Thoracic aorta (tissue), 2 donors: ENCODE measurements around the gene ATP2C1. TPM values are rescaled to one million over a fixed set of nuclear protein-coding genes. Genes with fewer than 3 reads are reported as not detected.

ENCODE experiments used
- ATAC-seq: fragments of 150-250 bp; one replicate; pipeline ENCODE4 v1.8.0; 2017; ENCODE audit warnings: low read depth; ENCODE audit not compliant: insufficient number of reproducible peaks, low FRiP score
- DNase-seq: peaks from one replicate; pipeline ENCODE4 v3.0.0-alpha.2; 2020; ENCODE audit warnings: low spot score
- H3K27ac ChIP-seq, 2 donors: fragments of 200-600 bp; sonication (generic); 1 replicate in 1 of 2; 2 replicates in 1 of 2; pipeline ENCODE4 v1.5.1; 2016; ENCODE audit warnings: mild to moderate bottlenecking in 2 of 2, moderate library complexity in 2 of 2
- H3K27me3 ChIP-seq: fragments of 200-600 bp; sonication (generic); replicated peaks from 2 replicates; pipeline ENCODE4 v1.6.0; 2016; ENCODE audit warnings: mild to moderate bottlenecking; ENCODE audit not compliant: insufficient read depth
- H3K36me3 ChIP-seq: fragments of 200-600 bp; sonication (generic); one replicate; pipeline ENCODE4 v1.5.1; 2016
- H3K4me1 ChIP-seq, 2 donors: fragments of 200-600 bp; sonication (generic); 1 replicate in 1 of 2; 2 replicates in 1 of 2; pipeline versions ENCODE4 v1.5.1 to v1.6.0; 2016; ENCODE audit warnings: low read depth in 2 of 2, mild to moderate bottlenecking in 1 of 2; ENCODE audit not compliant: control insufficient read depth in 1 of 2
- H3K4me3 ChIP-seq: fragments of 200-600 bp; sonication (generic); 2 replicates; pipeline ENCODE4 v1.5.1; 2016; ENCODE audit warnings: mild to moderate bottlenecking
- H3K9me3 ChIP-seq: fragments of 200-600 bp; sonication (generic); 2 replicates; pipeline ENCODE4 v1.5.1; 2016
- total RNA-seq, 2 donors: library from RNA; depleted of rRNA; stranded (reverse); fragments of >200 nt; gene quantifications; one replicate each; pipeline versions ENCODE4 v1.1.0 to v1.2.3, GENCODE V29; 2016
- TF ChIP-seq, protein P1 (sequence below): fragments of 200-600 bp; sonication (generic); IDR thresholded peaks from one replicate; pipeline ENCODE4 v1.5.1; 2019; ENCODE audit warnings: antibody characterized with exemption

Gene ATP2C1
- total RNA-seq, 2 donors from 2014 or later, result 51.1 to 53.1 TPM

GRCh38 chr3:130990282-130990681 lies 96.4 kb downstream of the ATP2C1 start:
- Histone ChIP-seq H3K27me3 (no peaks in the 10 kb centered on the region), H3K36me3 (peaks cover 3% of the 10 kb centered on the region), H3K4me3 (no peak overlapping the region), H3K9me3 (no peaks in the 10 kb centered on the region), H3K27ac (no peak overlapping the region), H3K4me1 (no peaks in the 10 kb centered on the region)
- ATAC-seq, result no peak
- no peak for DNase-seq
- TF ChIP-seq, protein P1, sequence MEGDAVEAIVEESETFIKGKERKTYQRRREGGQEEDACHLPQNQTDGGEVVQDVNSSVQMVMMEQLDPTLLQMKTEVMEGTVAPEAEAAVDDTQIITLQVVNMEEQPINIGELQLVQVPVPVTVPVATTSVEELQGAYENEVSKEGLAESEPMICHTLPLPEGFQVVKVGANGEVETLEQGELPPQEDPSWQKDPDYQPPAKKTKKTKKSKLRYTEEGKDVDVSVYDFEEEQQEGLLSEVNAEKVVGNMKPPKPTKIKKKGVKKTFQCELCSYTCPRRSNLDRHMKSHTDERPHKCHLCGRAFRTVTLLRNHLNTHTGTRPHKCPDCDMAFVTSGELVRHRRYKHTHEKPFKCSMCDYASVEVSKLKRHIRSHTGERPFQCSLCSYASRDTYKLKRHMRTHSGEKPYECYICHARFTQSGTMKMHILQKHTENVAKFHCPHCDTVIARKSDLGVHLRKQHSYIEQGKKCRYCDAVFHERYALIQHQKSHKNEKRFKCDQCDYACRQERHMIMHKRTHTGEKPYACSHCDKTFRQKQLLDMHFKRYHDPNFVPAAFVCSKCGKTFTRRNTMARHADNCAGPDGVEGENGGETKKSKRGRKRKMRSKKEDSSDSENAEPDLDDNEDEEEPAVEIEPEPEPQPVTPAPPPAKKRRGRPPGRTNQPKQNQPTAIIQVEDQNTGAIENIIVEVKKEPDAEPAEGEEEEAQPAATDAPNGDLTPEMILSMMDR, result no peak

GRCh38 chr3:130991126-130991525 lies 97.2 kb downstream of the ATP2C1 start:
- H3K9me3 ChIP-seq, result no peaks in the 10 kb centered on the region
- TF ChIP-seq, protein P1, result no peak
- H3K36me3 ChIP-seq, result peaks cover 3% of the 10 kb centered on the region
- no peaks in the 10 kb centered on the region for H3K27me3 ChIP-seq
- no peak overlapping the region for H3K27ac ChIP-seq
- H3K4me1 ChIP-seq, result no peaks in the 10 kb centered on the region
- H3K4me3 ChIP-seq, result no peak overlapping the region
- no peak for ATAC-seq
- DNase-seq, result no peak

DNA sequence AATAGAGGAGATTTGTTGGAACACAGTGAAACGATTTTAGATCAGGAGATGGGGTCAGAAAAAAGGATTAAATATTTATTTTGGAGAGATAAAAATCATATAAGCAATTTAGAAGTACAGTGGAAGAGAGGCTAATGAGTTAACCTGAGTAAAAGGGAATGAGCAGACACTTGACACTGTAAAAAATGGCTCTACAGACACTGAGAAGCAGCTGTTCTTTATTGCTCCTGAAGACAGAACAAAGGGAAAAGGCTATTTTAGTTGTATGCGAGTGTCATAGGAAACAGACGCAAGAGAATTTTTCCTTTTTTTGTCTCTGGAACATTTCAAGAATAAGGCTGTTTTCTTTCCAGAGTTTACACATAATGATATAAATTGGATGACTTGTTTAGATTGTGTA lies 98.5 kb downstream of the ATP2C1 start:
- H3K9me3 ChIP-seq, result no peaks in the 10 kb centered on the region
- DNase-seq (no peak), ATAC-seq (no peak)
- H3K27me3 ChIP-seq, result no peaks in the 10 kb centered on the region
- H3K27ac ChIP-seq, result no peak overlapping the region
- no peaks in the 10 kb centered on the region for H3K4me1 ChIP-seq
- peaks cover 3% of the 10 kb centered on the region for H3K36me3 ChIP-seq
- TF ChIP-seq, protein P1, result no peak
- no peak overlapping the region for H3K4me3 ChIP-seq

DNA sequence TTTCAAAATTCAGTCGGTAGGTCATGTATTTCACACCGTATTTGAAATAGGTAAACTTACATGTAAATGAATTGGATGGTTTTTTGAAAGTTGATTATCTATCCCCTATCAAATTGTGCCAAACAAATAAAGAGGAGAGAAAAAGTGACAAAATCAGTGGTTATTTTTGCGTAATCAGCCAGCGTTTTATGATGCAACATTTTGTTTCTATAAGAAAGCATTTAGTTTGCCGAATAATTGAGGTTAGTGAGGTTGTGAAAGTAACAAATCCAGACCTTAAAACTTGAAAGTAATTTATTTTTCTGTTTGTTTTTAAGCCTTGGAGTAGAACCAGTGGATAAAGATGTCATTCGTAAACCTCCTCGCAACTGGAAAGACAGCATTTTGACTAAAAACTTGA lies 103.4 kb downstream of the ATP2C1 start:
- H3K4me3 ChIP-seq, result no peak overlapping the region
- TF ChIP-seq, protein P1, result no peak
- H3K9me3 ChIP-seq, result no peaks in the 10 kb centered on the region
- H3K27me3 ChIP-seq, result no peaks in the 10 kb centered on the region
- no peaks in the 10 kb centered on the region for H3K36me3 ChIP-seq
- H3K27ac ChIP-seq, result no peak overlapping the region
- DNase-seq, result no peak
- ATAC-seq, result no peak
- H3K4me1 ChIP-seq, result no peaks in the 10 kb centered on the region

DNA sequence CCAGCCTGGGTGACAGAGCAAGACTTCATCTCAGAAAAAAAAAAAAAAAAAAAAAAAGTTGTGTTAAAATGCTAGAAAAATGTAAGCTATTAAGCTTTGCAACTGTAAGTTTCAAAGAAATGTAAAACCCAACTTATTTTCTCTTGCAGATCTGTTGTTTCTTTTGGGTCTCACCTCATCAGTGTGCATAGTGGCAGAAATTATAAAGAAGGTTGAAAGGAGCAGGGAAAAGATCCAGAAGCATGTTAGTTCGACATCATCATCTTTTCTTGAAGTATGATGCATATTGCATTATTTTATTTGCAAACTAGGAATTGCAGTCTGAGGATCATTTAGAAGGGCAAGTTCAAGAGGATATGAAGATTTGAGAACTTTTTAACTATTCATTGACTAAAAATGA lies 107.2 kb downstream of the ATP2C1 start:
- no peak for DNase-seq
- Histone ChIP-seq H3K4me1 (no peaks in the 10 kb centered on the region), H3K27me3 (no peaks in the 10 kb centered on the region), H3K4me3 (no peak overlapping the region), H3K9me3 (no peaks in the 10 kb centered on the region), H3K36me3 (no peaks in the 10 kb centered on the region), H3K27ac (no peak overlapping the region)
- no peak for ATAC-seq
- TF ChIP-seq, protein P1, result no peak
